Measurements from ENCODE around the gene NIBAN1.

DNA sequence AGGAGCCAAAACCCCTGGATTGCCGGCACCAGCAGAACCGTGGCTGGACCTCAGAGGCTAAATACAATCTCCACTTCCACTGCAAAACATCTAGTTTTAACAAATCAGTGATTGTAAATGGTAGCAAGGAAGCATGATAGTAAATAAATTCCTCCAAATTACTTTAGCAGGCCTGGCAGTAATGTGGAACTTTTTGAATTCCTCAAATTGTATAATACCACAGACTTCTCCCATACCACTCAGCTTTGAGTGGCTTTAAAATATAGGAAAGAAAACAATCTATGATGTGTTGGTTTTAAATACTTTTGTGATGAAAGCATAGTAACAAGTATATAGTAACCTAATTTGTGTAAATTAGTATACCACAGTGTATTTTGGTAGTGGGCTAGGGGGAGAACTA, 34.1 kb downstream of the NIBAN1 start:
- TF ChIP-seq, protein P1, sequence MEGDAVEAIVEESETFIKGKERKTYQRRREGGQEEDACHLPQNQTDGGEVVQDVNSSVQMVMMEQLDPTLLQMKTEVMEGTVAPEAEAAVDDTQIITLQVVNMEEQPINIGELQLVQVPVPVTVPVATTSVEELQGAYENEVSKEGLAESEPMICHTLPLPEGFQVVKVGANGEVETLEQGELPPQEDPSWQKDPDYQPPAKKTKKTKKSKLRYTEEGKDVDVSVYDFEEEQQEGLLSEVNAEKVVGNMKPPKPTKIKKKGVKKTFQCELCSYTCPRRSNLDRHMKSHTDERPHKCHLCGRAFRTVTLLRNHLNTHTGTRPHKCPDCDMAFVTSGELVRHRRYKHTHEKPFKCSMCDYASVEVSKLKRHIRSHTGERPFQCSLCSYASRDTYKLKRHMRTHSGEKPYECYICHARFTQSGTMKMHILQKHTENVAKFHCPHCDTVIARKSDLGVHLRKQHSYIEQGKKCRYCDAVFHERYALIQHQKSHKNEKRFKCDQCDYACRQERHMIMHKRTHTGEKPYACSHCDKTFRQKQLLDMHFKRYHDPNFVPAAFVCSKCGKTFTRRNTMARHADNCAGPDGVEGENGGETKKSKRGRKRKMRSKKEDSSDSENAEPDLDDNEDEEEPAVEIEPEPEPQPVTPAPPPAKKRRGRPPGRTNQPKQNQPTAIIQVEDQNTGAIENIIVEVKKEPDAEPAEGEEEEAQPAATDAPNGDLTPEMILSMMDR (IDR thresholded peaks at IDR 0.05): no peak
- no peak for TF ChIP-seq POLR2A (IDR thresholded peaks at IDR 0.05)

Measured in suprapubic skin (tissue), 3 donors.